IPS-11a (cell line): ENCODE results near the gene GABRA4.

Experiments used
- H3K4me3 ChIP-seq: one replicate; pipeline ENCODE4 v1.5.1; 2013; ENCODE audit warnings: low read depth, low read length, control low read depth

Gene GABRA4

DNA sequence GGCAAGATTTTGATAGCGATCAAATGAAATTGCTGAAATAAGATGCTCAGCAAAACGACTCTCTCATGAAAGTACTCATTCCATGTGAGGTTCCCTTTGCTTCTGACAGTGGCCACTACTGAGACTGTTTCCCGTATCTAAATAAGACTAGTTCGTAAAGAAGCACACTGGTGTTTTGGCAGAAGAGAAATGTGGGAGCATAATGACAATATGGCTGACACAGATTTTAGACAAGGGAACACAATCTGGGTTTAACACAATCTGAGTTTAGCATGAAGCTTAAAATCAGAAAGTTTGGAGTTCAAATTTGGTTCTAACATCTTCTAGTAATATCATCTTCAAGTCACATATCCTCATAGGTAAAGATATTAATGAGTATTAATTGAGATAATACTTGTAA is 13.7 kb downstream of the GABRA4 start:
- no peak overlapping the region for H3K4me3 ChIP-seq

DNA sequence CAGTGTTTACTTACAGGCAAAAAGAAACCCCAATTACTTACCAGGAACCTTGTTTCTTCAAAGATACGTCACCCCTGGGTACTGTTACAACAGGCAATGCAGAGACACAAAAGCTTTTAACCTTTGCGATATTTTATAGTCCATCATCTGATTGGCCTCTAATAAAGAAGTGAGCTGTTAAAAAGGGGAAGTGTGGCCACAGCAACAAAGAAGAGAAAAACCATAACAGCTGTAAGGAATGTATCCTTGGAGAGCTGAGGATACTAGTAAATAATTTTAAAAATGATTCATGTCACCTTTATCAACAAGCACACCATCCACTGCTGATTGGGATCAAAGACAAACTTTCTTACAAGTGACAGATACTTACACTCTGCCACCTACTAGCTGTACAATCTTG is 14.1 kb downstream of the GABRA4 start:
- no peak overlapping the region for H3K4me3 ChIP-seq

DNA sequence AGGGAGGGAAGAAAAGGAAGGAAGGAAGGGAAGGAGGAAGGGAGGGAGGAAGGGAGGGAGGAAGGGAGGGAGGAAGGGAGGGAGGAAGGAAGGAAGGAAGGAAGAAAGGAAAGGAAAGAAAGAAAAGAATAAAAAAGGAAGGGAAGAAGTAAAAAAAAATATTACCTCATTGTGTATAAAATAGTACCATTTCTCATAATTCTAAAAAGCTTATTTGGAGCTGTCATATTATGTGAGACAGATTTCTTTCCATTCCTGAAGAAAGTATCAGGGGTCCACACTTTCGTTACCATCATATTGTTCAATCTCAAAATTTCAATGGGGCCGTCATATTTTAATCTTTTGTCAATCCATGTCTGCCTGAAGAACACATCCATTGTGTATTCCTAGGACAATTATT is 16.1 kb downstream of the GABRA4 start:
- no peak overlapping the region for H3K4me3 ChIP-seq

DNA sequence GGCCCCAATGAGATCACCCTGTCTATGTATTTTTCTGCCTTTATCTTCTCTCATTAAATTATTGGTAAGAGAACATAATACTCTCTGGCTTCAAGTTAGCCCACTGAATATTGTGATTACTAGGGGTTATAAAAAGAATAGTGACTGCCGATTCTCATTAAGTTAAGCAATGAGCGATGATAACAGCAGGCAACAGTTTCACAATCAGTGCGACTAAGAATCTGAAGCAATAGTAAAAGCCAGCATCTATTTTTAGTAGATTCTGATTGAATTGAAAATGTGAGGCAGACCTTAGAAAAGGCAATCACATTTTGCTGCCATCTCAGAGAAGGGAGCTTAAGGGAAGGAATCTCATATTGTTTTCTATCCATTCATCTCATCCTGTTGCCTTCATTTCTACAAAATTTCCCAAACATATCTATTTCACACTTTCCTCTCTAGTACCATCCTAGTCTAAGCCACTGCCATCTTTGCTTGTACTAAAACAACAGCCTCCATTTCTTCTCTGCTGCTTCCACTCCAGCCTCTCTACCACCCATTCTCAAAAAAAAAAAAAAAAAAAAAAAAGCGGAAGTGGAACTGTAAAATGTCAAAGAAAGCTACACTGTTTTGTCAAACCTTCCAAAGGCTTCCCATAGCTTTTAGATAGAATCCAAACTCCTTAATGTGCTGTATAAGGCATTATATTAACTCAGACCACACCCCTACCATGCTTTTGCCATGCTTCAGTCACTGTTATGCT is 17.4 kb downstream of the GABRA4 start:
- H3K4me3 ChIP-seq, result no peak overlapping the region

DNA sequence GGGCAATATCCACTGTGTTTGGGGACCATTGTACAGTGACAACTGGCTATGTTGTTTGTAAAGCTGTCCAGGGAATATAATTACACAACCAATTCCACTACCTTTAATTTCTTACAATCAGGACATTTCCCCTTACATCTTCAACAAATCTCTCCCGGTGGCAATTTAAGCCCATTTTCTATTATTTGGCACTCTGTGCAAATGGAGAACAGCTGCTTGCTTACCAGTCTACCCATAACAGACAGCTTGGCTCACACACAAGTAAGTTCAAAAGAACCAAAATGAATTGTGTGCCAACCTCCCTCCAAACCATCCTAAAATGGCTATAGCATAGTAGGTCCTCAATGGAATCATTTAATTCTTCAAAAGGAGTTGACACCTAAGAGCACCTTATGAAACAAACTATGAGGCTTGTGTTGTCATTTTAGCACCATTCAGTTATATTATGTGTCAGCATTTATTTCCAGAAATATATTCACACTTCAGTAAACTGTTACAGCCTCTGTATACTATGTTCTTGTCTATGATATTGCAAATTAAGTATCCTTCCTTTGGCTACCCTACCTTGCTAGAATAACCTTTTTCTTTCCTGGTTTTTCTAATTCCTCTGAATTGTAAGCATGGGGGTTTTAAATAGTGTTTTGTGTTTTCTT is 18.4 kb downstream of the GABRA4 start:
- no peak overlapping the region for H3K4me3 ChIP-seq

DNA sequence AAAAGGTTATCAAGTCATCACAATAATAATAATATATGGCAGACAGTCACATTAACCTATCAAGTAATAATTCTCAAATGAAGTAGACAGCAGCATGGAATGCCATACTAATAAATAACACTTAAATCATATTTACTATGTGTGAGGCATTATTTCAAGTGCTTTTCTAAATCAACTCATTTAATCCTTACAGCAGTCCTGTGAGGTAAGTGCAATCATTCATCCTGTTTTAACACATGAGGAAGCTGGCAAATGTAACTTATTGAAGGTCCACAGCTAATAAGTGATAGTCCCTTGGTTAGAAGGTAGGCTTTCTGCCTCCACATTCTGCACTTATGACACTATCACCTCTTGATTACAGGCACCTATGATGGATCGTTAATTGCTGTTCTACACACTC is 24.5 kb downstream of the GABRA4 start:
- H3K4me3 ChIP-seq, result no peak overlapping the region

DNA sequence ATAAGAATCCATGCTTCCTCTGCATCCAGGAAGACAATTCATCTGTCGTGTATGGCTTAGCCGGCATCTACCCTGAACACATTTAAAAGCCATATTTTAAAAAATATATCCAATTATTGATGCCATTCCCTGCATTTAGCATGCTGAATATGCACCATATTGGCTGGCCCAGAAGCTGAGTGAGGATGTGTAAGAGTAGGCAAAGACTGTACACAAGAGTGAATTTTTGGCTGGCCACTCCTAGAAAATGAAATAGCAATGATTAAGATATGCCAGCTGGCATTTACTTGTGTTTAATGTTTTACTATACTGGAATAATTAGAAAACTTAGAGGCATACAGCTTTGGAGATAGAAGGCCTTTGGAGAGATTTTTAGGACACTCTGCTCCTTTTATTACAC is 25.8 kb downstream of the GABRA4 start:
- no peak overlapping the region for H3K4me3 ChIP-seq

DNA sequence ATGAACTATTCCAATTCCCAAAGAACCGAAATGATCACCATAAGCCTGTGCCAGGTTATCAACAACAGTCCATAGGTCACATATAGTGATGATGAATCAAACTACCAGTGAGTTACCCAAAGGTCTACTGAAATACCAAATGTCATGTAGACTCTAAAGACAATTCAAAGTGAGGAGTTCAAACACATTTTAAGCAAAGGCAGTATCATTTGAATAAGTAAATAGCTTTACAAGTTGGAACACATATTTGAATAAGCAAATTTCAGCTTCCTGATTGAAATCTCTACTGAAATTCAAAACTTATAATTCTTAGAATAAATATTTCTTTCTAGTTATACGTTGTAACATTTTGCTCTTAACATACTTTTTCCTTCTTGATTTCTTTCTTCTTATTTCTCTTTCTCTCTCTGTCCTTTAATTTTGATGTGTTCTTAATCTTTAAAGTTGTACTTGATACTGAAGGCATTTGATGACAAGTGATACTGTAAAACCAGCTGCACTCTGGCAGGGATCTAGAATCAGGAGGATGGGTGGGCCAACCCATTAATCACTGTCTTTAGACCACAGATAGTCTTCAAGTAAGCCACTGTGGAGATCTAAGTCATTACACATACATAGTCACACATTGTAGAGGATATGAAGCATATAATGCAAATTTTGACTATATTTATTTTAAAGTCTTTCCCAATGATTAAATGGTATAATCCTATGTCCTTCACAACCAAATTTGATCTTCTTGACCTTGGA is 34.5 kb downstream of the GABRA4 start:
- no peak overlapping the region for H3K4me3 ChIP-seq

DNA sequence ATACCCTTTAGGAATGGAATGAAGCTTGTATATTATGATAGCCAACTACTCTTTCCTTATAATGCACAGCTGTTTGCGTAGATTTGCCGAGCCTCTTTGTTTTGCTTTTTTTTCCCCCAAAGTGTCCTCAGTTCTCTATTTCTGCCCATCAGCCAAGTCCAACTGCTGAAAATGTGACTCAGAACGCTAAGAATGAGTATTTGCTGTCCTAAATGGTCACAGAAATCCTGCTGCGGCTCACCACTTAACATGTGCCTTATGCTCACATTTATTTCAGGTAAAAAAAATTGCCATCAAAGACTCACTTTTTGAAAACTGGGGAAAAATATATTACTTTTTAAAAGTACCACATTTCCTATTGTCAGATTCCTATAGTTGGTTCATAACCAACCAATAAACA is 36.9 kb downstream of the GABRA4 start:
- no peak overlapping the region for H3K4me3 ChIP-seq

DNA sequence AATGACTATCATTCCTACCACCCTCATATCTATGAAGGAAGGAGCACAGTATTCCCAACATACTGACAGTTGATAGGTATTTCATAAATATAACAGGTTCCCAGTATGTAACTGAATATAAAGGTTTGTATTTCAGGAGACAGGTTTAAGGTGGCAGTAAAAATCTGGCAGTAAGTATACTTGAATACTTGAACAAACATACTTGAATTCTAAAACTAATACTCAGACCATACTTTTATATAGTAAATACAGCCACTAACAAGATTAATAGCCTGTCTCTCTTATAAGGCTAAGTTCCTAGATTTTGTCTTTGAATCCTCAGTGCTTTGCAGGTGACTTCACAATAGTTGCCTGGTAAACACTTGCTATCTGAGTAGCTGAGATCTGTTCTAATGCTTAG is 37.8 kb downstream of the GABRA4 start:
- no peak overlapping the region for H3K4me3 ChIP-seq

DNA sequence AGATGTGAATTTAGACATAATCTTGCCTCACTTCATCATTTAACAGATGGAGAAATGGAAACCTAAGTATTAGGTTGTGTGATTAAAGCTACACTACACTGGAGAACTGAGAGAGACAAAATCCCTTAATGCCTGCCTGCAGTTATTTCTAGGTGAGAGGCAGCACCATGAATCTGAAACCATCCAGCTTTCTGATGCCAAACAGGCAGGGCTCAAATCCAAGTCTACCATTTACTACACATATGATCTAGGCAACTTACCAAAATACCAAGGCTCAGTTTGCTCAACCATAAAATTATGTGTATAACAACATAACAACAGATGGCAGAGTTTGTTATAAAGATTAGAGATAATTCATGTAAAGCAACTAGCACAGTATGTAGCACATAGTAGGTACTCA is 38.7 kb downstream of the GABRA4 start:
- no peak overlapping the region for H3K4me3 ChIP-seq

DNA sequence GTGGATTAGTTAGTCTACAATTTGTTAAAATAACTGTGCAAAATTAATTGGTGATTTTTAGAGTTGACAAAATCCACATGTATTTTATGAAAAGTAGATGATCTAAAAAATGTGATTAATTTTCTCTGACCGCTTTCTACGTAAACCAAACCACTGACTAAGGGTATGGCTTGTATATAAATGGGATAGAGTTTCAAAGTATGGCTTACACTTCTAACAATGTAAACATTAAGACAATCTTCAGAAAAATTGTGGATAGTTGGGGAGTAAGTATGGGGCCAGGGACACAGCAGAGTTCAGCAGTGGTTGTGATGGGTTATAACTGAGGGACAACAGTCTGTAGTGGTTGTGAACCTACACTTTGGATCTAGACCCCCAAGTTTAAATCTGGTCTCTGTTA is 39.8 kb downstream of the GABRA4 start:
- H3K4me3 ChIP-seq, result no peak overlapping the region

DNA sequence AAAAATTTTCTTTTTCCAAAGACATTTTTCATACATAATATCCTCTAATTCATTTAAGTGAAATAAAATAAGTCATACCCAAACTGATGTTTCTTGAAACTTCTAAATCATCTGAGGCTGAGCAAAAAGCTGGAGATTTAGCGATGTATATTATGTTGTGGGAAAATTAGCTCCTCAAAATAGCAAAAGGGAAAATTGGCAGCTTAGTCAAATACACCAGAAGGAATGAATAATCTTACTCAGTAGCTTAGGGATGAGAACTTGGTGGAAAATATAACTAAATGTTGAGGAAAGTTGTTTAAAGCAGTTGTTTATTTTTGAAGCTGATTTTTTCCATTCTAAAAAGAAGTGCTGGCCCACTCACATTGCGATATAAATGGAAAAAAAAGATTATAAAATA is 40.9 kb downstream of the GABRA4 start:
- no peak overlapping the region for H3K4me3 ChIP-seq

DNA sequence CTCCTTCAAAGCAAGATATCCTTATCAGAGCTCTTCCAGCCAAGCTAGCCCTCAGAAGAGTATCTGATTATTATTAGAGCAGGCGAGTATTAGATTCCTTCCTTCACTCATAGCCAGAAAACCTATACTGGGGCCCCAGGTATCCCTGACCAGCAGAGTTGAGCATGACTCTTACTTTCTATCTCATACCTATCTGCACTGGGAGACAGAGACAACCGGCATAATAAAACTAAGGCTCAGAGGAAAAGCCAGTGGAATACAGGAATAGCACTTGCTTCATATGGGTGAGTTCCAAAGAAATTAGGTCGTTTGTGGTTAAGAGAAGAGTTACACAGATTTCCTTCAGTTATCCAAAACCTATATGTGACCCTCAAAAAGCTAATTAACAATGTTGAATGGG is 42.6 kb downstream of the GABRA4 start:
- H3K4me3 ChIP-seq, result no peak overlapping the region

DNA sequence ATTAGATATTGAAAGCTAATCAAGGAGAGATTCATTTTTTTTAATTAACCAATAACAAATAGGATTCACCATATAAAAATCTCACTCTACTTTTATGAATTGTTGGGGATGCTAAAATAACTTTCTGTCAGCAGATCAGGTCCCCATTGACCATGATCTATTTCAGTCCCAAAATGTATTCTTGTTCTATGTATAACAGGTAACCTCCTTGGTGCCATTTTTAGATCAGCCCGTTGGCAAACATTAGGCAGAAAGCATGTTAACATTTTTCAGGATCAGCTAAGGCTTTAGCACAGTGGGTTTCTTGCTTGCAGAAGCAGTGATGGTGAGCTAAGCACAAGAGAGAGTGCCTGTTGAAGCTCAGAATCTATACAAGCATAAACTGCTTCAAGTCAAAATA is 43.6 kb downstream of the GABRA4 start:
- no peak overlapping the region for H3K4me3 ChIP-seq

DNA sequence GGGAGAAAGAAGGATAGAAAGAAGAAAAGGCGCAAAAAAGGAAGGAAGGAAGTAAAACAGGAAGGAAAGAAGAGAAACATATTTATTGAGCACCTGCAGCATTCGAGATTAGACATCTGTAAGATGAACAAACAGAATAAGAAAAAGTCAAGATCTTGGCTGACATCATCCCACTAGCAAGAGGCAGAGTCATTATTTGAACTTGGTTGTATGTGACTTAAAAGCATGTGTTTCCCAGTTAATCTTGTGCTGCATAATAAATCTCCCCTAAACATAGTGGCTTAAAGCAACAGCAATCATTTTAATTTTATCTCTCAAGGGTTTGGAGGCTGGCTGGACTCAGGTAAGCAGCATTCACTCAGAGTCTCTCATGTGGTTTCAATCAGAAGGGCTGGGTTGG is 45.8 kb downstream of the GABRA4 start:
- no peak overlapping the region for H3K4me3 ChIP-seq

DNA sequence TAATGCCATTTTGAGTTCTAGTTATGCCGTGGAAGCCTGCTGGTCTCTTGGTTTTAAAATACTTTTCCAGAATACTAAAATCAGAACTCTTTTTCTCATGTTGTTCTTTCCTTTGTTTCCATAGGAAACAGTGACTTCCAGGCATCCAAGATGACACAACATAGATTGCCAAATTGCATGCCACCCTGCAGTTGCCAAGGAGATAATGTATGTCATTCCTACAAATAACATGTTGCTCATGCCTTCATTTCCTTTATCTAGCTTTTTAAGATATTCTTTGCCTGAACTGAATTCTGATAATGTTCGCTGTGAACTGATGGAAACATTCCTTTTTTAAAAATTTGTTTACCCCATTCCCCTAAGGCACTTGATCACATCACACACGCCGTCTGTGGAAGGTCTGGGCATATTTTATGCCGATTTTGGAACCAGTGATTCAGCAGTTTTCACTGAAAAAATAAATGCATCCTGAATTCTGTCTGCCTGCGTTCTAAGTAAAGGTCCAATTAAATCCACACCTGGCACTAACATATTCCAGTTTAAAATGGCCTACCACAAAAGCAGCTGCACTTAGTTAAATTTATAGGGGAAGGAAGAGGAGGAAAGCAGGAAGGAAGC is 46.4 kb downstream of the GABRA4 start:
- H3K4me3 ChIP-seq, result no peak overlapping the region

DNA sequence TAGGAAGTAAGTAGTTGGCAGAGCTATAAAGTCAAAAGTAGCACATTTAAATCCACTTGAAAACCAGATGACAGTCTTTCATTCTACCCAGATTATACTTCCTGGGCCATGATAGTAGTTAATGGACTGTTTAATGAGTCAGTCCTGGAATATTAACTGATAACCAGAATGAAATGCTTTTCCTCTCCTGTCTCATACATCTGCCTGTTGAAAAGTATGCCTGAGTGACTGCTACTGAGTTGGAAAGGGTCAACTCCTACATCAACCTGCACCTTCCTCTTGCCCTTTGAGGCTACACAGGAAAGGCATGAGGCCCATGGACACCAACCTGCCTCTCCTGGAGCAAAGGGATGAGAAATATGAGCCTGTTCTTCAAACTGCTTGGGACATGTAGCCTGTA is 48.3 kb downstream of the GABRA4 start:
- H3K4me3 ChIP-seq, result no peak overlapping the region

DNA sequence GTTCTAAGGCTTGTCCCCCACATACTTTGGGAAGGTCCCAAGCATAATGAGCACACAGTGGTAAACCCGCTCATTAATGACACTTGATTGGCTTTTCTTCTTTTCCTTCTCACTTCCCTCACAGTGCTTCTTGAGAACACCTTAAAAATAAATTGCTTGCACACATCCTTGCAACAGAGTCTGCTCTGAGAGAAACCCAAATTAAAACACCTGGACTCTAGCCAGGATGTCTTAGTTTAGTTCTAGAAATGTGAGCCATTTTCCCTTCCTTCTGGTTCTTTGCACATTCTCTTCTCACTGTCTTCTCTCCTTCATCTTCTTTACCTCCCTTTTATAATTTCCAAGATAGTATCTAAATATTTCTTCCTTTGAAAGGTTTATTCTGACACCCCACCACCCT is 49.0 kb downstream of the GABRA4 start:
- no peak overlapping the region for H3K4me3 ChIP-seq

DNA sequence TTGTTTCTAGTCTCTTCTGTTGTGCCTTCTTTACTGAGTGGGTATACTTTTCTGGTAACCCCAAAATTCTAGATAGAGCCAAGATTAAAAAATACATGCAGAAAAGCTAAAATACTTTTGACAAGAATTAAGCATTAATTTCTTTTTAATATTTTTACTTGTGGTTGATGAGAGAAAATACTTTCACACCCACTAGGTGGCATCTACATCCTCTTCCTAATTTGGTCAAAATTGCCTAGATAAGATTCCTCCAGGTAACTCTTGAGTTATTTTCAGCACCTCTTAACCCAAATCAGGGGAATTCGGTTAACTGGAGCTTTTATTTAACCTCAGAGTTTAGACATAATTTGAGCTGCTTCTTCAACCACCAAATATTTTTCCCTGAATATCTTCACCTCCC is 55.9 kb downstream of the GABRA4 start:
- no peak overlapping the region for H3K4me3 ChIP-seq

DNA sequence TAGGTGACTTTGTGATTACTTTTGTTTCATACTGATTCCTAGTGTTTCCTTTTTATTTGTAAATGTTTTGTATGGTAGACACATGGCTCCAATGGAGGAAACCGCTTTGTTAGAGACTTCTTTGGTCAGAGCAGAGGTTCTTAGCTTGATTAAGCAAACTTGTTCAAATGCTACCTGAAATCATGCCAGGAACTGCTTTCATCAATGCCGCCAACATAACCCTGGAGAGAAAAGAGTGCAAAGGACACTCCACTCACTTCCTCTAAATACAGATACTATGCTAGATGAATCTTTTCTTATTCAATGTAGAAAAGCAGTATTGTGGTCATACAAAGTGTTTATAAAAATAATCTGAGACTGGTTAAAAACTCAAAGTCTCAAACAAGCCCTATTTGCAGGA is 58.7 kb downstream of the GABRA4 start:
- H3K4me3 ChIP-seq, result no peak overlapping the region

DNA sequence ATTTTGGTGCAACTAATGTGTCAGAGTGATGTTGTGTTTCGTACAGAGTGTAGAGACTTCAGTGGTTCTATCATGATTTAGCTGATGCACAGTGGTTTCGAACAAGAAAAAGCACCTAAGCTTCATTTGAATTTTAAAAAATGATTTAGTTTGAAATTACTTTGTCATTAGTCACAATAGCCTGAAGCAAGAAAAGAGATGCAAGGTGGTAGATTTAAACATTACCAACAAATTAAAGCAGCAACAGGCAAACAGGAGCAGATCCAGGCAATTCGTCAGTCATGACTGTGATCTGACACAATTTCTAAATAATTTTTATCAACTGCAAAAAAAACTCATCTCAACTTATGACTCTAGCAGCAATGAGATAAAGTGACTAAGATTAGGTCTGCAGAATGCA is 59.7 kb downstream of the GABRA4 start:
- H3K4me3 ChIP-seq, result no peak overlapping the region
